SK-N-SH treated with all-trans-retinoic acid at 6 μM for 48 hours (cell line): ENCODE results near the gene LZTR1.

Source experiments
- ATAC-seq: fragments of 200-7000 bp; cut with Tn5 transposase; 3 replicates; pipeline ENCODE4 v1.9.1; 2020; ENCODE audit warnings: mild to moderate bottlenecking, moderate library complexity
- ARNTL ChIP-seq: fragments of 450-650 bp; formaldehyde crosslinking; IDR thresholded peaks from 2 replicates; pipeline ENCODE4 v1.5.0; 2020; ENCODE audit warnings: low read depth, mild to moderate bottlenecking, moderate library complexity, borderline replicate concordance
- BACH2 ChIP-seq: fragments of 250-450 bp; sonication (Bioruptor Pico); IDR thresholded peaks from 2 replicates; pipeline ENCODE4 v1.9.0; 2021; ENCODE audit warnings: mild to moderate bottlenecking, borderline replicate concordance
- CREB5 ChIP-seq: fragments of 250-450 bp; sonication (Bioruptor Pico); IDR thresholded peaks from 2 replicates; pipeline ENCODE4 v1.5.1; 2020; ENCODE audit warnings: low read depth, mild to moderate bottlenecking, moderate library complexity
- CSRNP3 ChIP-seq: fragments of 250-450 bp; sonication (Bioruptor Pico); IDR thresholded peaks from 2 replicates; pipeline ENCODE4 v1.5.1; 2021; ENCODE audit warnings: mild to moderate bottlenecking, moderate library complexity
- ESRRG ChIP-seq: fragments of 250-450 bp; sonication (Bioruptor Pico); IDR thresholded peaks from 2 replicates; pipeline ENCODE4 v1.6.1; 2021; ENCODE audit warnings: mild to moderate bottlenecking
- GLIS3 ChIP-seq: fragments of 250-450 bp; sonication (Bioruptor Pico); IDR thresholded peaks from 2 replicates; pipeline ENCODE4 v1.5.0; 2020; ENCODE audit warnings: mild to moderate bottlenecking, moderate library complexity
- ISL1 ChIP-seq: fragments of 250-450 bp; sonication (Bioruptor Pico); IDR thresholded peaks from 2 replicates; pipeline ENCODE4 v2.1.2; 2022; ENCODE audit warnings: mild to moderate bottlenecking, moderate library complexity
- OSR1 ChIP-seq: fragments of 250-450 bp; sonication (Bioruptor Pico); IDR thresholded peaks from 2 replicates; pipeline ENCODE4 v1.8.0; 2022; ENCODE audit warnings: moderate library complexity, mild to moderate bottlenecking, inconsistent platforms
- PATZ1 ChIP-seq: fragments of 250-450 bp; sonication (Bioruptor Pico); IDR thresholded peaks from 2 replicates; pipeline ENCODE4 v1.8.0; 2020; ENCODE audit warnings: mild to moderate bottlenecking, moderate library complexity, borderline replicate concordance
- POU6F1 ChIP-seq: fragments of 250-450 bp; sonication (Bioruptor Pico); IDR thresholded peaks from 2 replicates; pipeline ENCODE4 v1.8.0; 2021; ENCODE audit warnings: low read depth, mild to moderate bottlenecking, moderate library complexity, borderline replicate concordance
- RARB ChIP-seq: fragments of 250-450 bp; sonication (Bioruptor Pico); IDR thresholded peaks from 2 replicates; pipeline ENCODE4 v1.8.0; 2021; ENCODE audit warnings: mild to moderate bottlenecking, moderate library complexity
- SNAI2 ChIP-seq: fragments of 250-450 bp; sonication (Bioruptor Pico); IDR thresholded peaks from 2 replicates; pipeline ENCODE4 v1.5.0; 2020; ENCODE audit warnings: mild to moderate bottlenecking, moderate library complexity
- TCF4 ChIP-seq: fragments of 250-450 bp; sonication (Bioruptor Pico); IDR thresholded peaks from 2 replicates; pipeline ENCODE4 v1.8.0; 2021; ENCODE audit warnings: mild to moderate bottlenecking, moderate library complexity, borderline replicate concordance
- TOX ChIP-seq: fragments of 250-450 bp; sonication (Bioruptor Pico); IDR thresholded peaks from 2 replicates; pipeline ENCODE4 v1.8.0; 2021; ENCODE audit warnings: mild to moderate bottlenecking, moderate library complexity, borderline replicate concordance
- TSHZ2 ChIP-seq: fragments of 250-450 bp; sonication (Bioruptor Pico); IDR thresholded peaks from 2 replicates; pipeline ENCODE4 v1.5.0; 2020; ENCODE audit warnings: mild to moderate bottlenecking, moderate library complexity
- ZC3H10 ChIP-seq: fragments of 250-450 bp; sonication (Bioruptor Pico); IDR thresholded peaks from 2 replicates; pipeline ENCODE4 v1.5.1; 2021; ENCODE audit warnings: mild to moderate bottlenecking, moderate library complexity
- ZFP3 ChIP-seq: fragments of 250-450 bp; sonication (Bioruptor Pico); IDR thresholded peaks from 2 replicates; pipeline ENCODE4 v1.5.0; 2020; ENCODE audit warnings: mild to moderate bottlenecking, moderate library complexity
- ZFP30 ChIP-seq: fragments of 450-650 bp; formaldehyde crosslinking; IDR thresholded peaks from 2 replicates; pipeline ENCODE4 v1.5.0; 2022; ENCODE audit warnings: mild to moderate bottlenecking, moderate library complexity
- ZNF565 ChIP-seq: fragments of 450-650 bp; formaldehyde crosslinking; conservative IDR thresholded peaks from 2 replicates; pipeline ENCODE4 v1.5.0; 2020; ENCODE audit warnings: low read depth, mild to moderate bottlenecking, moderate library complexity
- ZNF70 ChIP-seq: fragments of 450-650 bp; formaldehyde crosslinking; IDR thresholded peaks from 2 replicates; pipeline ENCODE4 v1.5.0; 2020; ENCODE audit warnings: mild to moderate bottlenecking, moderate library complexity

The LZTR1 gene

GRCh38 chr22:20990184-20991180 lies 8.4 kb downstream of the LZTR1 start:
- no peak for ATAC-seq
- TF ChIP-seq PATZ1 (CRISPR knock-in tag), result no peak
- TF ChIP-seq ZFP30 (CRISPR knock-in tag), result no peak
- TF ChIP-seq ZC3H10 (CRISPR knock-in tag), result no peak
- no peak for TF ChIP-seq ESRRG (CRISPR knock-in tag)
- no peak for TF ChIP-seq ARNTL (CRISPR knock-in tag)
- no peak for TF ChIP-seq TSHZ2 (CRISPR knock-in tag)
- TF ChIP-seq RARB (CRISPR knock-in tag), result no peak
- no peak for TF ChIP-seq GLIS3
- TF ChIP-seq SNAI2 (CRISPR knock-in tag), result no peak
- TF ChIP-seq CREB5 (CRISPR knock-in tag), result no peak
- no peak for TF ChIP-seq TCF4 (CRISPR knock-in tag)
- TF ChIP-seq ISL1, result no peak

- ATAC-seq, result no peak
- no peak for TF ChIP-seq ESRRG (CRISPR knock-in tag)
- TF ChIP-seq ARNTL (CRISPR knock-in tag), result no peak
- no peak for TF ChIP-seq ZNF565 (CRISPR knock-in tag)
- no peak for TF ChIP-seq ZFP3
- TF ChIP-seq ISL1, result no peak
- no peak for TF ChIP-seq OSR1 (CRISPR knock-in tag)
- TF ChIP-seq TOX (CRISPR knock-in tag), result no peak
- TF ChIP-seq PATZ1 (CRISPR knock-in tag), result no peak
- TF ChIP-seq ZNF70, result no peak
- TF ChIP-seq SNAI2 (CRISPR knock-in tag), result no peak
- TF ChIP-seq POU6F1 (CRISPR knock-in tag), result no peak
- TF ChIP-seq BACH2 (CRISPR knock-in tag), result no peak
- TF ChIP-seq CSRNP3 (CRISPR knock-in tag), result no peak
These were observed 9.4 kb downstream of the LZTR1 start for GRCh38 chr22:20991252-20992055.
